Parathyroid adenoma (tissue), 2 donors: ENCODE data around the gene ECEL1.

Experiments
- H2AFZ ChIP-seq: fragments of 300-600 bp; sonication (generic); one replicate; pipeline ENCODE4 v1.7.0; 2017; ENCODE audit warnings: antibody characterized with exemption, mild to moderate bottlenecking
- H3K27ac ChIP-seq: fragments of 300-600 bp; sonication (generic); one replicate; pipeline ENCODE4 v1.7.0; 2017
- H3K27me3 ChIP-seq: fragments of 300-600 bp; sonication (generic); one replicate; pipeline ENCODE4 v1.7.0; 2017; ENCODE audit warnings: low read length; ENCODE audit not compliant: control insufficient read depth, insufficient read depth
- H3K36me3 ChIP-seq: fragments of 300-600 bp; sonication (generic); one replicate; pipeline ENCODE4 v1.7.0; 2017; ENCODE audit warnings: low read length; ENCODE audit not compliant: control insufficient read depth, insufficient read depth
- H3K4me1 ChIP-seq: fragments of 300-600 bp; sonication (generic); one replicate; pipeline ENCODE4 v1.7.0; 2017; ENCODE audit warnings: control low read depth
- H3K4me2 ChIP-seq: fragments of 300-600 bp; sonication (generic); one replicate; pipeline ENCODE4 v1.7.0; 2017; ENCODE audit warnings: low read length
- H3K4me3 ChIP-seq: fragments of 300-600 bp; sonication (generic); one replicate; pipeline ENCODE4 v1.7.0; 2017; ENCODE audit warnings: low read depth, low read length
- H3K79me2 ChIP-seq: fragments of 300-600 bp; sonication (generic); one replicate; pipeline ENCODE4 v1.7.0; 2017; ENCODE audit warnings: control low read depth
- H3K9ac ChIP-seq: fragments of 300-600 bp; sonication (generic); one replicate; pipeline ENCODE4 v1.7.0; 2017; ENCODE audit warnings: mild to moderate bottlenecking
- H3K9me3 ChIP-seq: fragments of 300-600 bp; sonication (generic); one replicate; pipeline ENCODE4 v1.7.0; 2017; ENCODE audit warnings: low read length; ENCODE audit not compliant: control insufficient read depth
- CTCF ChIP-seq: fragments of 300-600 bp; sonication (generic); IDR thresholded peaks from one replicate; pipeline ENCODE4 v1.7.0; 2017; ENCODE audit warnings: antibody characterized with exemption, mild to moderate bottlenecking
- donor health status: primary hyperparathyroidism.

ECEL1 gene

GRCh38 chr2:232487385-232488096 lies at the start of gene ECEL1:
Gene ECEL1, minus strand, starts transcription at chr2:232487834. Its CDS starts 1,181 bp downstream, at chr2:232486653.
- H3K36me3 ChIP-seq: no peaks in the 10 kb centered on the region
- H3K4me1 ChIP-seq: no peaks in the 10 kb centered on the region
- H3K27ac ChIP-seq: no peak within 1 kb of the TSS
- no peak within 1 kb of the TSS for H3K4me3 ChIP-seq
- H3K9me3 ChIP-seq: no peaks in the 10 kb centered on the region
- H3K4me2 ChIP-seq: peak within 1 kb of the TSS; percentile 26
- peaks cover 3% of the 10 kb centered on the region for H3K27me3 ChIP-seq
- no peak within 1 kb of the TSS for H2AFZ ChIP-seq
- H3K79me2 ChIP-seq: no peaks in the 10 kb centered on the region
- no peak for TF ChIP-seq CTCF
- H3K9ac ChIP-seq: no peak within 1 kb of the TSS

GRCh38 chr2:232537079-232537478 lies 49.4 kb upstream of the ECEL1 start:
- Histone ChIP-seq H3K36me3 (no peaks in the 10 kb centered on the region), H3K4me1 (no peaks in the 10 kb centered on the region), H3K79me2 (no peaks in the 10 kb centered on the region), H3K9me3 (no peaks in the 10 kb centered on the region), H3K27me3 (no peaks in the 10 kb centered on the region), H3K27ac (no peak overlapping the region), H3K4me3 (no peak overlapping the region), H3K4me2 (no peak overlapping the region), H3K9ac (no peak overlapping the region), H2AFZ (no peak overlapping the region)
- TF ChIP-seq CTCF: no peak

- Histone ChIP-seq H3K4me3 (no peak overlapping the region), H3K79me2 (no peaks in the 10 kb centered on the region), H3K4me1 (no peaks in the 10 kb centered on the region), H2AFZ (no peak overlapping the region), H3K27me3 (no peaks in the 10 kb centered on the region), H3K27ac (no peak overlapping the region), H3K36me3 (no peaks in the 10 kb centered on the region), H3K4me2 (no peak overlapping the region), H3K9me3 (no peaks in the 10 kb centered on the region), H3K9ac (no peak overlapping the region)
- TF ChIP-seq CTCF: no peak
Measured at GRCh38 chr2:232535761-232536530, 48.3 kb upstream of the ECEL1 start.

GRCh38 chr2:232534940-232535651 lies 47.5 kb upstream of the ECEL1 start:
- Histone ChIP-seq H3K27ac (no peak overlapping the region), H2AFZ (no peak overlapping the region), H3K79me2 (no peaks in the 10 kb centered on the region), H3K9ac (no peak overlapping the region), H3K36me3 (no peaks in the 10 kb centered on the region), H3K4me2 (no peak overlapping the region), H3K4me1 (no peaks in the 10 kb centered on the region), H3K4me3 (no peak overlapping the region), H3K27me3 (no peaks in the 10 kb centered on the region), H3K9me3 (no peaks in the 10 kb centered on the region)
- no peak for TF ChIP-seq CTCF
